PC-3 (cell line): Measurements from ENCODE around the gene MAGI2.

Source experiments
- EZH2 ChIP-seq: fragments of 300-600 bp; sonication (generic); IDR thresholded peaks from one replicate; pipeline ENCODE4 v1.6.1; 2017; ENCODE audit warnings: antibody characterized with exemption, mild to moderate bottlenecking, low read length; ENCODE audit not compliant: unreplicated experiment
- EZH2phosphoT487 ChIP-seq: fragments of 300-600 bp; sonication (generic); IDR thresholded peaks from 2 replicates; pipeline ENCODE4 v1.6.1; 2018; ENCODE audit warnings: mild to moderate bottlenecking, antibody characterized with exemption, low read length, borderline replicate concordance
- TF ChIP-seq, protein P1 (sequence below): fragments of 300-600 bp; sonication (generic); conservative IDR thresholded peaks from 2 replicates; pipeline ENCODE4 v1.5.1; 2017; ENCODE audit warnings: antibody characterized with exemption, low read depth, mild to moderate bottlenecking, low read length

DNA sequence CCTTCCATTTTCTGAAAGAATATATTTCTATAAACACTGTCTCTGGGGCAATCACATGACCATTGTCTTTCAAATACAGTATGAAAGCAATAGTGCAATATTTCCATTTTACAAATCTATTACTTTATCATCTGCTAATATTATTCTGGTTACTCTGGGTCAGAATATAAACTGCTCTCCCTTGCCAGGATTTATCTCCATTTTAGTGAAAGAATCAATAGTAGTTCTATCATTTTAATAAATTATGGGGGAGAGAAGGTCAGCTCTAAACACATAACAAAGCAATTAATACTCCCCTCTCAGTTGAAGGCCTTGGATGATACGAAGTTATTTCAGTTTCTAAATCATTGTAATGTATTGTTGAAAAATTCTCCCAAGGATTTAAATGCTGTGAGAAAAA is 608.3 kb downstream of the MAGI2 start:
- TF ChIP-seq, protein P1, sequence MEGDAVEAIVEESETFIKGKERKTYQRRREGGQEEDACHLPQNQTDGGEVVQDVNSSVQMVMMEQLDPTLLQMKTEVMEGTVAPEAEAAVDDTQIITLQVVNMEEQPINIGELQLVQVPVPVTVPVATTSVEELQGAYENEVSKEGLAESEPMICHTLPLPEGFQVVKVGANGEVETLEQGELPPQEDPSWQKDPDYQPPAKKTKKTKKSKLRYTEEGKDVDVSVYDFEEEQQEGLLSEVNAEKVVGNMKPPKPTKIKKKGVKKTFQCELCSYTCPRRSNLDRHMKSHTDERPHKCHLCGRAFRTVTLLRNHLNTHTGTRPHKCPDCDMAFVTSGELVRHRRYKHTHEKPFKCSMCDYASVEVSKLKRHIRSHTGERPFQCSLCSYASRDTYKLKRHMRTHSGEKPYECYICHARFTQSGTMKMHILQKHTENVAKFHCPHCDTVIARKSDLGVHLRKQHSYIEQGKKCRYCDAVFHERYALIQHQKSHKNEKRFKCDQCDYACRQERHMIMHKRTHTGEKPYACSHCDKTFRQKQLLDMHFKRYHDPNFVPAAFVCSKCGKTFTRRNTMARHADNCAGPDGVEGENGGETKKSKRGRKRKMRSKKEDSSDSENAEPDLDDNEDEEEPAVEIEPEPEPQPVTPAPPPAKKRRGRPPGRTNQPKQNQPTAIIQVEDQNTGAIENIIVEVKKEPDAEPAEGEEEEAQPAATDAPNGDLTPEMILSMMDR = no peak
- no peak for TF ChIP-seq EZH2phosphoT487
- no peak for TF ChIP-seq EZH2
